HUES48 (cell line): Measurements from ENCODE around the gene MYLK.

Experiments used
- H3K27ac ChIP-seq: one replicate; pipeline ENCODE4 v1.7.0; 2013; ENCODE audit warnings: low read depth, low read length, inconsistent platforms
- H3K27me3 ChIP-seq: 2 replicates; pipeline ENCODE4 v1.6.1; 2013; ENCODE audit warnings: mild to moderate bottlenecking, low read length; ENCODE audit not compliant: control insufficient read depth, insufficient read depth
- H3K36me3 ChIP-seq: 2 replicates; pipeline ENCODE4 v1.6.1; 2013; ENCODE audit warnings: low read length; ENCODE audit not compliant: control insufficient read depth, insufficient read depth
- H3K4me1 ChIP-seq: 2 replicates; pipeline ENCODE4 v1.6.1; 2013; ENCODE audit warnings: mild to moderate bottlenecking, low read length; ENCODE audit not compliant: control insufficient read depth, insufficient read depth
- H3K4me3 ChIP-seq: 2 replicates; pipeline ENCODE4 v1.5.1; 2013; ENCODE audit warnings: mild to moderate bottlenecking, low read depth, low read length
- H3K9ac ChIP-seq: 2 replicates; pipeline ENCODE4 v1.6.1; 2013; ENCODE audit warnings: mild to moderate bottlenecking, low read depth, low read length, moderate library complexity
- H3K9me3 ChIP-seq: 2 replicates; pipeline ENCODE4 v1.6.1; 2013; ENCODE audit warnings: low read length; ENCODE audit not compliant: control insufficient read depth, insufficient read depth

The MYLK gene

GRCh38 chr3:123764647-123765046 lies 119.5 kb downstream of the MYLK start:
- Histone ChIP-seq H3K4me3 (no peak overlapping the region), H3K36me3 (no peaks in the 10 kb centered on the region), H3K9ac (no peak overlapping the region), H3K27me3 (no peaks in the 10 kb centered on the region), H3K27ac (no peak overlapping the region), H3K9me3 (no peaks in the 10 kb centered on the region), H3K4me1 (peaks cover 9% of the 10 kb centered on the region; the same call in 1 of the 2 replicates)

GRCh38 chr3:123762805-123763204 lies 121.3 kb downstream of the MYLK start:
- H3K27ac ChIP-seq = no peak overlapping the region
- no peak overlapping the region for H3K9ac ChIP-seq
- peaks cover 9% of the 10 kb centered on the region; the same call in 1 of the 2 replicates for H3K4me1 ChIP-seq
- H3K9me3 ChIP-seq = no peaks in the 10 kb centered on the region
- no peak overlapping the region for H3K4me3 ChIP-seq
- no peaks in the 10 kb centered on the region for H3K27me3 ChIP-seq
- no peaks in the 10 kb centered on the region for H3K36me3 ChIP-seq

GRCh38 chr3:123760817-123761216 lies 123.3 kb downstream of the MYLK start:
- no peak overlapping the region for H3K9ac ChIP-seq
- no peaks in the 10 kb centered on the region for H3K27me3 ChIP-seq
- no peak overlapping the region for H3K4me3 ChIP-seq
- H3K4me1 ChIP-seq = no peaks in the 10 kb centered on the region
- no peaks in the 10 kb centered on the region for H3K36me3 ChIP-seq
- no peak overlapping the region for H3K27ac ChIP-seq
- no peaks in the 10 kb centered on the region for H3K9me3 ChIP-seq

GRCh38 chr3:123759871-123760270 lies 124.3 kb downstream of the MYLK start:
- H3K27me3 ChIP-seq = no peaks in the 10 kb centered on the region
- H3K36me3 ChIP-seq = no peaks in the 10 kb centered on the region
- H3K27ac ChIP-seq = no peak overlapping the region
- no peaks in the 10 kb centered on the region for H3K9me3 ChIP-seq
- no peaks in the 10 kb centered on the region for H3K4me1 ChIP-seq
- H3K9ac ChIP-seq = no peak overlapping the region
- H3K4me3 ChIP-seq = no peak overlapping the region

- Histone ChIP-seq H3K27ac (no peak overlapping the region), H3K9ac (no peak overlapping the region), H3K9me3 (no peaks in the 10 kb centered on the region), H3K36me3 (no peaks in the 10 kb centered on the region), H3K4me1 (no peaks in the 10 kb centered on the region), H3K27me3 (no peaks in the 10 kb centered on the region), H3K4me3 (no peak overlapping the region)
These were observed 124.8 kb downstream of the MYLK start for GRCh38 chr3:123759311-123759710.

- H3K9me3 ChIP-seq = no peaks in the 10 kb centered on the region
- no peaks in the 10 kb centered on the region for H3K27me3 ChIP-seq
- no peaks in the 10 kb centered on the region for H3K4me1 ChIP-seq
- H3K27ac ChIP-seq = no peak overlapping the region
- no peak overlapping the region for H3K9ac ChIP-seq
- no peak overlapping the region for H3K4me3 ChIP-seq
- no peaks in the 10 kb centered on the region for H3K36me3 ChIP-seq
These were observed 126.0 kb downstream of the MYLK start for GRCh38 chr3:123758081-123758564.

- no peak overlapping the region for H3K4me3 ChIP-seq
- no peak overlapping the region for H3K9ac ChIP-seq
- H3K27ac ChIP-seq = no peak overlapping the region
These were observed 126.7 kb downstream of the MYLK start for GRCh38 chr3:123757281-123757940.

GRCh38 chr3:123755501-123755900 lies 128.6 kb downstream of the MYLK start:
- H3K4me1 ChIP-seq = 0 out of 2 replicates have a peak, but pooled peaks cover 3% of the 10 kb centered on the region
- H3K9ac ChIP-seq = no peak overlapping the region
- no peaks in the 10 kb centered on the region for H3K27me3 ChIP-seq
- 0 out of 2 replicates have a peak, but pooled peaks cover 2% of the 10 kb centered on the region for H3K36me3 ChIP-seq
- H3K27ac ChIP-seq = no peak overlapping the region
- no peaks in the 10 kb centered on the region for H3K9me3 ChIP-seq
- H3K4me3 ChIP-seq = no peak overlapping the region

More at GRCh38 chr3:123757281-123757940, 126.7 kb downstream of the MYLK start:
- H3K36me3 ChIP-seq = no peaks in the 10 kb centered on the region
- H3K4me1 ChIP-seq = no peaks in the 10 kb centered on the region
- H3K9me3 ChIP-seq = no peaks in the 10 kb centered on the region
- H3K27me3 ChIP-seq = no peaks in the 10 kb centered on the region

GRCh38 chr3:123755085-123755484 lies 129.0 kb downstream of the MYLK start:
- Histone ChIP-seq H3K9me3 (no peaks in the 10 kb centered on the region), H3K36me3 (0 out of 2 replicates have a peak, but pooled peaks cover 2% of the 10 kb centered on the region), H3K9ac (no peak overlapping the region), H3K4me3 (no peak overlapping the region), H3K27ac (no peak overlapping the region), H3K27me3 (no peaks in the 10 kb centered on the region), H3K4me1 (0 out of 2 replicates have a peak, but pooled peaks cover 3% of the 10 kb centered on the region)

GRCh38 chr3:123753286-123753685 lies 130.8 kb downstream of the MYLK start:
- Histone ChIP-seq H3K4me1 (0 out of 2 replicates have a peak, but pooled peaks cover 3% of the 10 kb centered on the region), H3K27me3 (no peaks in the 10 kb centered on the region), H3K4me3 (no peak overlapping the region), H3K36me3 (0 out of 2 replicates have a peak, but pooled peaks cover 2% of the 10 kb centered on the region), H3K27ac (no peak overlapping the region), H3K9me3 (no peaks in the 10 kb centered on the region), H3K9ac (no peak overlapping the region)

GRCh38 chr3:123752228-123752627 lies 131.9 kb downstream of the MYLK start:
- Histone ChIP-seq H3K4me1 (0 out of 2 replicates have a peak, but pooled peaks cover 3% of the 10 kb centered on the region), H3K9ac (no peak overlapping the region), H3K9me3 (no peaks in the 10 kb centered on the region), H3K27ac (no peak overlapping the region), H3K36me3 (0 out of 2 replicates have a peak, but pooled peaks cover 2% of the 10 kb centered on the region), H3K27me3 (no peaks in the 10 kb centered on the region), H3K4me3 (no peak overlapping the region)
